GM23338 (cell line): ENCODE data around the gene GATAD2B. TPM values are rescaled to one million over a fixed set of nuclear protein-coding genes. Genes with fewer than 3 reads are reported as not detected.

Source experiments
- ATAC-seq: fragments of 200-7000 bp; cut with Tn5 transposase; 3 replicates; pipeline ENCODE4 v1.9.1; 2020
- DNase-seq: peaks from one replicate; pipeline ENCODE4 v3.0.0-alpha.2; 2015; ENCODE audit warnings: low spot score
- H2AFZ ChIP-seq: fragments of 200-600 bp; sonication (generic); 2 replicates; pipeline ENCODE4 v1.8.0; 2016; ENCODE audit warnings: antibody characterized with exemption, mild to moderate bottlenecking, moderate library complexity
- H3F3A ChIP-seq: fragments of 200-600 bp; sonication (generic); replicated peaks from 2 replicates; pipeline ENCODE4 v1.8.0; 2017; ENCODE audit warnings: antibody characterized with exemption, mixed run types, low read depth
- H3K27ac ChIP-seq: fragments of 200-600 bp; sonication (generic); 2 replicates; pipeline ENCODE4 v1.6.1; 2016; ENCODE audit warnings: low read depth
- H3K27me3 ChIP-seq: fragments of 200-600 bp; sonication (generic); 2 replicates; pipeline ENCODE4 v1.8.0; 2016; ENCODE audit warnings: mild to moderate bottlenecking, mixed run types, moderate library complexity; ENCODE audit not compliant: insufficient read depth
- H3K36me3 ChIP-seq: fragments of 200-600 bp; sonication (generic); 2 replicates; pipeline ENCODE4 v1.8.0; 2016; ENCODE audit warnings: mild to moderate bottlenecking; ENCODE audit not compliant: insufficient read depth
- H3K4me1 ChIP-seq: fragments of 200-600 bp; sonication (generic); 2 replicates; pipeline ENCODE4 v1.8.0; 2016; ENCODE audit warnings: mild to moderate bottlenecking, moderate library complexity; ENCODE audit not compliant: insufficient read depth
- H3K4me2 ChIP-seq: fragments of 200-600 bp; sonication (generic); 2 replicates; pipeline ENCODE4 v1.7.1; 2017; ENCODE audit warnings: mixed run types
- H3K4me3 ChIP-seq: fragments of 200-600 bp; sonication (generic); 2 replicates; pipeline ENCODE4 v1.6.1; 2016; ENCODE audit warnings: mixed run types
- H3K79me2 ChIP-seq: fragments of 200-600 bp; sonication (generic); replicated peaks from 2 replicates; pipeline ENCODE4 v1.8.0; 2017; ENCODE audit warnings: mild to moderate bottlenecking; ENCODE audit not compliant: insufficient read depth
- H3K9me2 ChIP-seq: fragments of 200-600 bp; sonication (generic); 2 replicates; pipeline ENCODE4 v1.8.0; 2017; ENCODE audit not compliant: insufficient read depth
- H4K20me1 ChIP-seq: fragments of 200-600 bp; sonication (generic); replicated peaks from 2 replicates; pipeline ENCODE4 v1.8.0; 2017; ENCODE audit warnings: mild to moderate bottlenecking; ENCODE audit not compliant: insufficient read depth
- H3K27ac Mint-ChIP-seq: 2 replicates; pipeline ENCODE4 v1.8.0; 2020; ENCODE audit warnings: inconsistent platforms, mild to moderate bottlenecking, moderate library complexity, mixed read lengths
- H3K27me3 Mint-ChIP-seq: 3 replicates; pipeline ENCODE4 v1.8.0; 2022; ENCODE audit warnings: low read depth, mild to moderate bottlenecking, moderate library complexity, mixed read lengths, inconsistent platforms; ENCODE audit not compliant: insufficient read depth, poor library complexity
- H3K36me3 Mint-ChIP-seq: 3 replicates; pipeline ENCODE4 v1.8.0; 2021; ENCODE audit warnings: low read depth, mild to moderate bottlenecking, inconsistent platforms, moderate library complexity, mixed read lengths
- H3K4me1 Mint-ChIP-seq: 3 replicates; pipeline ENCODE4 v1.8.0; 2020; ENCODE audit warnings: mild to moderate bottlenecking, inconsistent platforms, mixed read lengths
- H3K4me3 Mint-ChIP-seq: 3 replicates; pipeline ENCODE4 v1.8.0; 2021; ENCODE audit warnings: moderate library complexity, mild to moderate bottlenecking, inconsistent platforms, mixed read lengths
- H3K9me3 Mint-ChIP-seq: 3 replicates; pipeline ENCODE4 v1.8.0; 2020; ENCODE audit warnings: moderate library complexity, mild to moderate bottlenecking, inconsistent platforms, mixed read lengths
- CREB1 ChIP-seq: fragments of 250-450 bp; sonication (Bioruptor Pico); IDR thresholded peaks from 2 replicates; pipeline ENCODE4 v1.5.0; 2020; ENCODE audit warnings: low read depth, mild to moderate bottlenecking, moderate library complexity
- CTCF ChIP-seq, 2 experiments: fragments of 200-600 bp in 1 of 2; sonication (generic) in 1 of 2; conservative IDR thresholded peaks; 2 replicates each; pipeline versions ENCODE4 v1.5.1 to v1.6.1; 2016 to 2017; ENCODE audit warnings: antibody characterized with exemption in 2 of 2, low read depth in 2 of 2, mild to moderate bottlenecking in 2 of 2, moderate library complexity in 1 of 2
- ETS1 ChIP-seq: IDR thresholded peaks from 2 replicates; pipeline ENCODE4 v1.6.1; 2016; ENCODE audit warnings: antibody characterized with exemption
- EZH2 ChIP-seq: fragments of 200-600 bp; sonication (generic); IDR thresholded peaks from one replicate; pipeline ENCODE4 v1.8.0; 2017; ENCODE audit warnings: antibody characterized with exemption, mild to moderate bottlenecking, low read depth; ENCODE audit not compliant: unreplicated experiment
- EZH2phosphoT487 ChIP-seq: fragments of 200-600 bp; sonication (generic); IDR thresholded peaks from one replicate; pipeline ENCODE4 v1.8.1; 2018; ENCODE audit warnings: antibody characterized with exemption; ENCODE audit not compliant: unreplicated experiment
- JUNB ChIP-seq: IDR thresholded peaks from one replicate; pipeline ENCODE4 v1.6.1; 2016; ENCODE audit warnings: antibody characterized with exemption; ENCODE audit not compliant: unreplicated experiment
- NANOG ChIP-seq: IDR thresholded peaks from 2 replicates; pipeline ENCODE4 v1.6.1; 2016; ENCODE audit warnings: antibody characterized with exemption, borderline replicate concordance
- POLR2AphosphoS5 ChIP-seq: IDR thresholded peaks from 2 replicates; pipeline ENCODE4 v1.6.1; 2016; ENCODE audit warnings: antibody characterized with exemption, low read depth
- REST ChIP-seq: IDR thresholded peaks from one replicate; pipeline ENCODE4 v1.6.1; 2018; ENCODE audit warnings: antibody characterized with exemption; ENCODE audit not compliant: unreplicated experiment
- STAT1 ChIP-seq: IDR thresholded peaks from one replicate; pipeline ENCODE4 v1.6.1; 2016; ENCODE audit warnings: antibody characterized with exemption; ENCODE audit not compliant: unreplicated experiment
- ZNF114 ChIP-seq: fragments of 250-450 bp; sonication (Bioruptor Pico); IDR thresholded peaks from 2 replicates; pipeline ENCODE4 v1.5.0; 2020; ENCODE audit warnings: mild to moderate bottlenecking, moderate library complexity
- ZNF331 ChIP-seq: fragments of 250-450 bp; sonication (Bioruptor Pico); IDR thresholded peaks from 2 replicates; pipeline ENCODE4 v1.5.0; 2020; ENCODE audit warnings: low read depth, mild to moderate bottlenecking, moderate library complexity
- ZNF462 ChIP-seq: fragments of 250-450 bp; sonication (Bioruptor Pico); IDR thresholded peaks from 2 replicates; pipeline ENCODE4 v1.5.0; 2020; ENCODE audit warnings: mild to moderate bottlenecking, moderate library complexity
- polyA plus RNA-seq: library from polyadenylated mRNA; unstranded; fragments of >200 nt; fragmentation: Nextera tagmentation; extraction: Ambion mirVana; gene quantifications from 2 replicates; pipeline ENCODE4 v1.2.1, GENCODE V29; 2016
- total RNA-seq: library from RNA; depleted of rRNA; stranded (reverse); fragments of >200 nt; shearing (Covaris generic); gene quantifications from 2 replicates; pipeline ENCODE4 v1.2.3, GENCODE V29; 2014

GATAD2B gene
- total and polyA plus RNA-seq, 2 experiments from 2014 or later, result 5.2 to 17.8 TPM

GRCh38 chr1:153907134-153907533, 15.6 kb downstream of the GATAD2B start:
- no peak overlapping the region for H3K4me3 Mint-ChIP-seq
- ATAC-seq (no peak), DNase-seq (no peak)
- H3K4me1 Mint-ChIP-seq, result no peaks in the 10 kb centered on the region
- Histone ChIP-seq H3K9me2 (no peaks in the 10 kb centered on the region), H3K4me2 (no peak overlapping the region), H4K20me1 (peaks cover 59% of the 10 kb centered on the region), H3K79me2 (peaks cover 100% of the 10 kb centered on the region), H3K4me1 (no peaks in the 10 kb centered on the region), H2AFZ (no peak overlapping the region), H3K27me3 (no peaks in the 10 kb centered on the region), H3K27ac (no peak overlapping the region), H3K36me3 (no peaks in the 10 kb centered on the region), H3F3A (no peaks in the 10 kb centered on the region), H3K4me3 (no peak overlapping the region)
- H3K27me3 Mint-ChIP-seq, result peaks cover 4% of the 10 kb centered on the region
- no peaks in the 10 kb centered on the region for H3K9me3 Mint-ChIP-seq
- no peak overlapping the region for H3K27ac Mint-ChIP-seq
- H3K36me3 Mint-ChIP-seq, result peaks cover 30% of the 10 kb centered on the region
- TF ChIP-seq REST, result no peak
- no peak for TF ChIP-seq CTCF (conservative IDR thresholded peaks at IDR 0.05; ENCODE audit: low read depth in 2 of 2)
- no peak for TF ChIP-seq ZNF114 (CRISPR knock-in tag)
- no peak for TF ChIP-seq POLR2AphosphoS5
- no peak for TF ChIP-seq ZNF462 (CRISPR knock-in tag)
- TF ChIP-seq EZH2, result no peak
- no peak for TF ChIP-seq CREB1 (CRISPR knock-in tag)
- TF ChIP-seq EZH2phosphoT487, result no peak
- TF ChIP-seq ETS1, result no peak
- no peak for TF ChIP-seq NANOG
- no peak for TF ChIP-seq ZNF331
- no peak for TF ChIP-seq JUNB
- no peak for TF ChIP-seq STAT1
